Tibial nerve (tissue), 4 donors: ENCODE results near the gene SOX2.

Source experiments
- CTCF ChIP-seq, 5 experiments: fragments of 200-600 bp in 3 of 5; fragments of 450-650 bp in 2 of 5; sonication (generic) in 3 of 5; IDR thresholded peaks; one replicate each; pipeline ENCODE4 v1.5.1; 2016 to 2019; ENCODE audit warnings: antibody characterized with exemption in 5 of 5, mild to moderate bottlenecking in 3 of 5, moderate library complexity in 2 of 5
- EP300 ChIP-seq, 2 donors: sonication (generic); formaldehyde crosslinking; IDR thresholded peaks; one replicate each; pipeline ENCODE4 v1.6.1; 2017; ENCODE audit warnings: antibody characterized with exemption in 2 of 2, mild to moderate bottlenecking in 1 of 2
- POLR2A ChIP-seq, 2 donors: fragments of 450-650 bp; IDR thresholded peaks; one replicate each; pipeline ENCODE4 v1.6.1; 2017; ENCODE audit warnings: antibody characterized with exemption in 2 of 2, mild to moderate bottlenecking in 2 of 2, moderate library complexity in 2 of 2

GRCh38 chr3:181728470-181729340 lies 17.0 kb downstream of the SOX2 start:
- TF ChIP-seq CTCF (IDR thresholded peaks at IDR 0.05) (no peak), EP300 (IDR thresholded peaks at IDR 0.05) (no peak), POLR2A (IDR thresholded peaks at IDR 0.05) (no peak)
